Measurements from ENCODE around the gene SEMA6A. TPM values are rescaled to one million over a fixed set of nuclear protein-coding genes. Genes with fewer than 3 reads are reported as not detected.

Gene SEMA6A
- polyA plus RNA-seq, 2 of the 4 experiments (the other 2 are of a cell fraction), result 0.01 TPM; not detected in 1

DNA sequence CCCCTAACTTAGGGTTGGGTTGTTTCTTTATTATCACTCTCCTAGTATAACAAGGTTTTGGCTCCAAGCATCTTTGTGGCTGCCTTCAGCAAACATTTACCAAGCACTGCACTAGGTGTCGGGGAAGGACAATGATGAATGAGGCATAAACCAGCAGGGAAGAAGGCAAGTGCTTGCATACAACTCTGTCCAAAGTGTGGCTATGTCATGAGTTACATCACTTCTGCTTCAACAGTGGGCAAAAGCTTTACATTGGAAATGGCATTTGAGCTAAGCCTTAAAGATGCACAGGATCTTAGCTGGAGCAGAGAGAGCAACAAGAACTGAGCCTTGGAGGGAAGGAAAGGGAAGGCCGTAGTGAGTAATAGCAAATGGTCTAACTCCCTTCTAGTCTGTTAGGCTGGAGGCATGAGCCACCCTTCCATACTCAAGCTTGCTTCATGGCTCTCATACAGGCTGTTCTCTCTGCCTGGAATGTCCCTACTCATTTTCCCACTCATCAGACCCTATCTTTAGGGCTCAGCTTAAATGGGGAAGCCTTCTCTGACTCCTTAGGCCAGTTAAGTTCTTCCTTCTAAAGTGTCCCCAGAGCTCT lies 121.8 kb downstream of the SEMA6A start:
- WGBS (ENCODE audit: missing lambda C conversion rate), result 62% methylated on average over 2 of the region's 2 CpGs
- Histone ChIP-seq H3K9me3 (no peaks in the 10 kb centered on the region), H3K4me1 (no peaks in the 10 kb centered on the region), H3K4me3 (no peak overlapping the region), H3K4me2 (no peak overlapping the region), H3K27ac (no peak overlapping the region)
- POLR2A ChIA-PET, result no interaction called here
- DNase-seq (ENCODE audit: low read depth in 1 of 2, low spot score in 1 of 2) (no peak), ATAC-seq (no peak), FAIRE-seq (no peak)
- TF ChIP-seq TFCP2L1 (CRISPR knock-in tag; IDR thresholded peaks at IDR 0.05) (no peak), TP53 (CRISPR knock-in tag; IDR thresholded peaks at IDR 0.05) (no peak), ESRRA (IDR thresholded peaks at IDR 0.05; ENCODE audit: borderline replicate concordance, low read length) (no peak), EHF (CRISPR knock-in tag; IDR thresholded peaks at IDR 0.05) (no peak), MYC (IDR thresholded peaks at IDR 0.05; ENCODE audit: borderline replicate concordance, low read length) (no peak), ZNF302 (CRISPR knock-in tag; IDR thresholded peaks at IDR 0.05) (no peak), CEBPB (IDR thresholded peaks at IDR 0.05) (no peak), FOSB (CRISPR knock-in tag; IDR thresholded peaks at IDR 0.05) (no peak), NFE2L2 (conservative IDR thresholded peaks at IDR 0.05; ENCODE audit: low read length) (no peak), NR3C1 (IDR thresholded peaks at IDR 0.05) (no peak), ZFP36 (IDR thresholded peaks at IDR 0.05; ENCODE audit: borderline replicate concordance, partially characterized antibody) (no peak), MAZ (IDR thresholded peaks at IDR 0.05; ENCODE audit: borderline replicate concordance, low read depth, low read length) (no peak), JUNB (IDR thresholded peaks at IDR 0.05) (no peak), CHD4 (IDR thresholded peaks at IDR 0.05; ENCODE audit: borderline replicate concordance) (no peak), NPAS2 (CRISPR knock-in tag; IDR thresholded peaks at IDR 0.05; ENCODE audit: borderline replicate concordance) (no peak), HOXB5 (CRISPR knock-in tag; IDR thresholded peaks at IDR 0.05) (no peak), POLR2AphosphoS2 (conservative IDR thresholded peaks at IDR 0.05; ENCODE audit: low read length) (no peak)
- TF ChIP-seq, protein P1, sequence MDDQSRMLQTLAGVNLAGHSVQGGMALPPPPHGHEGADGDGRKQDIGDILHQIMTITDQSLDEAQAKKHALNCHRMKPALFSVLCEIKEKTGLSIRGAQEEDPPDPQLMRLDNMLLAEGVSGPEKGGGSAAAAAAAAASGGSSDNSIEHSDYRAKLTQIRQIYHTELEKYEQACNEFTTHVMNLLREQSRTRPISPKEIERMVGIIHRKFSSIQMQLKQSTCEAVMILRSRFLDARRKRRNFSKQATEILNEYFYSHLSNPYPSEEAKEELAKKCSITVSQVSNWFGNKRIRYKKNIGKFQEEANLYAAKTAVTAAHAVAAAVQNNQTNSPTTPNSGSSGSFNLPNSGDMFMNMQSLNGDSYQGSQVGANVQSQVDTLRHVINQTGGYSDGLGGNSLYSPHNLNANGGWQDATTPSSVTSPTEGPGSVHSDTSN (IDR thresholded peaks at IDR 0.05), result no peak
- TF ChIP-seq, protein P2, sequence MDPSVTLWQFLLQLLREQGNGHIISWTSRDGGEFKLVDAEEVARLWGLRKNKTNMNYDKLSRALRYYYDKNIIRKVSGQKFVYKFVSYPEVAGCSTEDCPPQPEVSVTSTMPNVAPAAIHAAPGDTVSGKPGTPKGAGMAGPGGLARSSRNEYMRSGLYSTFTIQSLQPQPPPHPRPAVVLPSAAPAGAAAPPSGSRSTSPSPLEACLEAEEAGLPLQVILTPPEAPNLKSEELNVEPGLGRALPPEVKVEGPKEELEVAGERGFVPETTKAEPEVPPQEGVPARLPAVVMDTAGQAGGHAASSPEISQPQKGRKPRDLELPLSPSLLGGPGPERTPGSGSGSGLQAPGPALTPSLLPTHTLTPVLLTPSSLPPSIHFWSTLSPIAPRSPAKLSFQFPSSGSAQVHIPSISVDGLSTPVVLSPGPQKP (IDR thresholded peaks at IDR 0.05; ENCODE audit: low read depth, low read length), result no peak
- TF ChIP-seq, protein P3, sequence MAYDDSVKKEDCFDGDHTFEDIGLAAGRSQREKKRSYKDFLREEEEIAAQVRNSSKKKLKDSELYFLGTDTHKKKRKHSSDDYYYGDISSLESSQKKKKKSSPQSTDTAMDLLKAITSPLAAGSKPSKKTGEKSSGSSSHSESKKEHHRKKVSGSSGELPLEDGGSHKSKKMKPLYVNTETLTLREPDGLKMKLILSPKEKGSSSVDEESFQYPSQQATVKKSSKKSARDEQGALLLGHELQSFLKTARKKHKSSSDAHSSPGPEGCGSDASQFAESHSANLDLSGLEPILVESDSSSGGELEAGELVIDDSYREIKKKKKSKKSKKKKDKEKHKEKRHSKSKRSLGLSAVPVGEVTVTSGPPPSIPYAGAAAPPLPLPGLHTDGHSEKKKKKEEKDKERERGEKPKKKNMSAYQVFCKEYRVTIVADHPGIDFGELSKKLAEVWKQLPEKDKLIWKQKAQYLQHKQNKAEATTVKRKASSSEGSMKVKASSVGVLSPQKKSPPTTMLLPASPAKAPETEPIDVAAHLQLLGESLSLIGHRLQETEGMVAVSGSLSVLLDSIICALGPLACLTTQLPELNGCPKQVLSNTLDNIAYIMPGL (CRISPR knock-in tag; IDR thresholded peaks at IDR 0.05; ENCODE audit: borderline replicate concordance), result no peak
- CTCF ChIA-PET, result no interaction called here

- POLR2A ChIA-PET, result no interaction called here
- Histone ChIP-seq H3K27ac (no peak overlapping the region), H3K9me3 (no peaks in the 10 kb centered on the region), H3K4me3 (no peak overlapping the region), H3K4me1 (no peaks in the 10 kb centered on the region), H3K4me2 (no peak overlapping the region)
- no peak for FAIRE-seq
- CTCF ChIA-PET, result interaction anchor here (1.3 kb wide), 1 partner anchor 10 kb away, joined by 3 read pairs; no protein-coding TSS in a partner anchor
- DNase-seq (ENCODE audit: low read depth in 1 of 2, low spot score in 1 of 2), result no peak
- no peak for ATAC-seq
- WGBS (ENCODE audit: missing lambda C conversion rate), result 85% methylated on average over 3 of the region's 3 CpGs
- TF ChIP-seq, protein P3 (CRISPR knock-in tag; IDR thresholded peaks at IDR 0.05; ENCODE audit: borderline replicate concordance), result no peak
- TF ChIP-seq POLR2A (IDR thresholded peaks at IDR 0.05; ENCODE audit: low read length), result no peak
- no peak for TF ChIP-seq RARB (CRISPR knock-in tag; IDR thresholded peaks at IDR 0.05)
- TF ChIP-seq ZSCAN20 (CRISPR knock-in tag; IDR thresholded peaks at IDR 0.05), result no peak
- TF ChIP-seq, protein P1 (IDR thresholded peaks at IDR 0.05), result no peak
- no peak for TF ChIP-seq POLR2AphosphoS2 (conservative IDR thresholded peaks at IDR 0.05; ENCODE audit: low read length)
- no peak for TF ChIP-seq TP53 (CRISPR knock-in tag; IDR thresholded peaks at IDR 0.05)
- TF ChIP-seq SMC3 (IDR thresholded peaks at IDR 0.05), result no peak
- TF ChIP-seq KDM1A (IDR thresholded peaks at IDR 0.05; ENCODE audit: low read depth), result no peak
Observed at GRCh38 chr5:116451905-116452450, 122.6 kb downstream of the SEMA6A start.

All from A549 (cell line).